Adipocyte (in vitro differentiated cells): ENCODE results near the gene OPHN1.

Experiments
- DNase-seq: peaks from one replicate; pipeline ENCODE4 v3.0.0-alpha.2; 2015; ENCODE audit warnings: low read depth
- H3K27me3 ChIP-seq: replicated peaks from 2 replicates; pipeline ENCODE4 v1.7.0; 2013; ENCODE audit warnings: mild to moderate bottlenecking, low read length, moderate library complexity; ENCODE audit not compliant: control insufficient read depth, insufficient read depth
- H3K36me3 ChIP-seq: 2 replicates; pipeline ENCODE4 v1.7.0; 2013; ENCODE audit warnings: low read length, mild to moderate bottlenecking, moderate library complexity; ENCODE audit not compliant: control insufficient read depth, insufficient read depth, severe bottlenecking
- H3K4me1 ChIP-seq: 2 replicates; pipeline ENCODE4 v1.7.0; 2013; ENCODE audit warnings: mild to moderate bottlenecking, low read length, moderate library complexity; ENCODE audit not compliant: control insufficient read depth, insufficient read depth
- H3K4me3 ChIP-seq: 2 replicates; pipeline ENCODE4 v1.7.0; 2013; ENCODE audit warnings: mild to moderate bottlenecking, low read length, moderate library complexity
- H3K9ac ChIP-seq: 2 replicates; pipeline ENCODE4 v1.7.0; 2013; ENCODE audit warnings: mild to moderate bottlenecking, low read length, moderate library complexity
- H3K9me3 ChIP-seq: 2 replicates; pipeline ENCODE4 v1.7.0; 2013; ENCODE audit warnings: mild to moderate bottlenecking, low read length, moderate library complexity; ENCODE audit not compliant: control insufficient read depth

Gene OPHN1

GRCh38 chrX:68433155-68433980 lies at the start of gene OPHN1:
TSS of gene OPHN1 (minus strand) at chrX:68433495. CDS start at chrX:68433020, 475 bp downstream.
- DNase-seq, result peak; percentile 80
- Histone ChIP-seq H3K9ac (peak within 1 kb of the TSS; percentile 88), H3K36me3 (no peaks in the 10 kb centered on the region), H3K9me3 (no peaks in the 10 kb centered on the region), H3K4me3 (peak within 1 kb of the TSS; percentile 86), H3K27me3 (peaks cover 3% of the 10 kb centered on the region), H3K4me1 (no peaks in the 10 kb centered on the region)

DNA sequence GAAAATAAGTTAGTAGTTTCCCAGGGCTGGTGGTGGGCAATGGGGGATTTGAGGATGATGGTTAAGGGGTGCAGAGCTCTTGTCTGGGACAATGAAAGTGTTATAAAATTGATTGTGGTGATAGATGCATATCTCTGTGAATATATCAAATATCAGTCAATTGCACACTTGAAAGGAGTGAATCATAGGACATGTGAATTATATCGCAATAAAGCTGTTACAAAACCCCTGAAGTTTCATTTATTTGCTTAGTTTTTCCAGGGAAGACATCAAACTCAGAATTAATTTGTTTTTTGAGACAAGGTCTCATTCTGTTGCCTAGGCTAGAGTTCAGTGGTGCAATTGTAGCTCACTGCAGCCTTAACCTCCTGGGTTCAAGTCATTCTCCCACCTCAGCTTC lies 47.7 kb upstream of the OPHN1 start:
- Histone ChIP-seq H3K4me3 (peak overlapping the region; percentile 39), H3K36me3 (no peaks in the 10 kb centered on the region), H3K27me3 (peaks cover 3% of the 10 kb centered on the region), H3K4me1 (peaks cover 10% of the 10 kb centered on the region), H3K9me3 (no peaks in the 10 kb centered on the region), H3K9ac (no peak overlapping the region)
- DNase-seq, result no peak

GRCh38 chrX:68464796-68465195 lies 31.5 kb upstream of the OPHN1 start:
- Histone ChIP-seq H3K4me1 (no peaks in the 10 kb centered on the region), H3K27me3 (no peaks in the 10 kb centered on the region), H3K4me3 (no peak overlapping the region), H3K9ac (no peak overlapping the region), H3K36me3 (no peaks in the 10 kb centered on the region), H3K9me3 (peaks cover under 1% of the 10 kb centered on the region)
- no peak for DNase-seq

DNA sequence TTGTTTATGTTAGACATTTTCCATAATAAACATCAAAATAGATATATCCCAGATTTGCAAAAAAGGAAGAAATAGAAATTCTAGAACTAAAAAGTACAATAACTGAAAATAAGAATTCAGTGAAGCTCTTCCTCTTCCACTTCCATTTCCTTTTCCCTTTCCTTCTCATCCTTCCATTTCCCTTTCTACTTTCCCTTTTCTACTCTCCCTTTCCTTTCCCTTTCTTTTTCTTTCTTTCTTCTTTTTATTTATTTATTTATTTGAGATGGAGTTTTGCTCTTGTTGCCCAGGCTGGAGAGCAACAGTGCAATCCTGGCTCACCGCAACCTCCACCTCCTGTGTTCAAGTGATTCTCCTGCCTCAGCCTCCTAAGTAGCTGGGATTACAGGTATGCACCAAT lies 30.6 kb upstream of the OPHN1 start:
- no peaks in the 10 kb centered on the region for H3K4me1 ChIP-seq
- H3K36me3 ChIP-seq, result no peaks in the 10 kb centered on the region
- DNase-seq, result no peak
- no peaks in the 10 kb centered on the region for H3K27me3 ChIP-seq
- H3K9ac ChIP-seq, result no peak overlapping the region
- H3K4me3 ChIP-seq, result no peak overlapping the region
- H3K9me3 ChIP-seq, result no peaks in the 10 kb centered on the region

DNA sequence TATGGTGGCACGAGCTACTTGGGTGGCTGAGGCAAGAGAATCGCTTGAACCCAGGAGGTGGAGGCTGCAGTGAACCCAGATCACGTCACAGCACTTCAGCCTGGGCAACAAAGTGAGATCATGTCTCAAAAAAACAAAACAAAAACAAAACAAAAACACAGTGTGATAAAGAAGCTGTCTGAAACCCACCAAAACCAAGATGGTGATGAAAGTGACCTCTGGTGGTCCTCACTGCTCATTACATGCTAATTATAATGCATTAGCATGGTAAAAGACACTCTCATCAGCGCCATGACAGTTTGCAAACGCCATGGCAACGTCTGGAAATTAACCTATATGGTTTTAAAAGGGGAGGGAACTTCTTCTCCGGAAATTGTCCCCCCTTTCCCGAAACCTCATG lies 29.4 kb upstream of the OPHN1 start:
- peak; percentile 62 for DNase-seq
- no peaks in the 10 kb centered on the region for H3K36me3 ChIP-seq
- no peaks in the 10 kb centered on the region for H3K9me3 ChIP-seq
- no peaks in the 10 kb centered on the region for H3K27me3 ChIP-seq
- H3K4me3 ChIP-seq, result no peak overlapping the region
- no peaks in the 10 kb centered on the region for H3K4me1 ChIP-seq
- no peak overlapping the region for H3K9ac ChIP-seq

DNA sequence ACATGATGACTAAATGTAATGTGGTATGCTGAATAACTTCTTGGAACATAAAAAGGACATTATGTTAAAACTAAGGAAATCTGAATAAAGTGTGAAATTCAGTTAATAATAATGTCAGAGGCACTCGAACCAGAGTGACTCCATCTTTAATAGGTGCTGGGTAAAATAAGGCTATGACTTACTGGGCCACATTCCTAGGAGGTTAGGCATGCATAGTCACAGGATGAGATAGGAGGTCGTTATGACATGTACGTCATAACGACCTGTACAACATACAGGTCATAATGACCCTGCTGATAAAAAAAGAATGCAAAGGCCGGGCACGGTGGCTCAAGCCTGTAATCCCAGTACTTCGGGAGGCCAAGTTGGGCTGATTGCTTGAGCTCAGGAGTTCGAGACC lies 28.9 kb upstream of the OPHN1 start:
- H3K36me3 ChIP-seq, result no peaks in the 10 kb centered on the region
- no peak overlapping the region for H3K9ac ChIP-seq
- no peak for DNase-seq
- H3K27me3 ChIP-seq, result no peaks in the 10 kb centered on the region
- H3K4me3 ChIP-seq, result no peak overlapping the region
- H3K4me1 ChIP-seq, result no peaks in the 10 kb centered on the region
- no peaks in the 10 kb centered on the region for H3K9me3 ChIP-seq

GRCh38 chrX:68461576-68461975 lies 28.3 kb upstream of the OPHN1 start:
- no peaks in the 10 kb centered on the region for H3K9me3 ChIP-seq
- H3K4me1 ChIP-seq, result no peaks in the 10 kb centered on the region
- no peak overlapping the region for H3K4me3 ChIP-seq

DNA sequence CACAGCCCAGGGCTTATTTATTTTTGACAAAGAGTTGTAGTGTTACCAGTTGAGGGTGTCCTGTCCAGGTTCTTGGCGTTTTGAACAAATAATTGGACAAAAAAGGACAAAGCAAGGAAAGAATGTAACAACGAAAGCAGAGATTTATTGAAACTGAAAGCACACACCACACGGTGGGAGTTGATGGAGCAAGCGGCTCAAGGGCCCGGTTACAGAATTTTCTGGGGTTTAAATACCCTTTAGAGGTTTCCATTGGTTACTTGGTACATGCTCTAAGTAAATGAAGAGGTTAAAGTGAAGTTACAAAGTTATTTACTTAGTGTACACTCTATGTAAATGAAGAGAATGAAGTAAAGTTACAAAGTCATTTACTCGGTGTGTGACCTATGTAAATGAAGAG lies 27.8 kb upstream of the OPHN1 start:
- no peaks in the 10 kb centered on the region for H3K4me1 ChIP-seq
- no peaks in the 10 kb centered on the region for H3K36me3 ChIP-seq
- no peaks in the 10 kb centered on the region for H3K27me3 ChIP-seq
- no peak overlapping the region for H3K9ac ChIP-seq
- no peaks in the 10 kb centered on the region for H3K9me3 ChIP-seq
- no peak for DNase-seq
- H3K4me3 ChIP-seq, result no peak overlapping the region

More at GRCh38 chrX:68461576-68461975, 28.3 kb upstream of the OPHN1 start:
- Histone ChIP-seq H3K36me3 (no peaks in the 10 kb centered on the region), H3K27me3 (no peaks in the 10 kb centered on the region), H3K9ac (no peak overlapping the region)
- DNase-seq, result no peak

DNA sequence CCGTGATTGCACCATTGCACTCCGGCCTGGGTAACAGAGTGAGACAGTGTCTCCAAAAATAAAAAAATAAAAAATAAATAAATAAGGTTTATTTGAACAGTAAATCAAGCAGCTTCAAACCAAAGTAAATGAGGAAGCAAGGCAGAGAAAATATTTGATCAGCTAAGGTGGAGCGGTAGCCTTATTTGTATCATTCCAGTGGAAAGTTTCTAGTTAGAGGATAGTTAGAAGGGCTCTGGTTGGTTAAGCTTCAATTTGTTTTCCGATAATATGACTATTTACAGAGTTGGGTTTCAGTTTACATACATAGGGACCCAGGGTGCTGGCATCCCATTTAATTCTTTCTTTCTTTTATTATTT lies 21.8 kb upstream of the OPHN1 start:
- Histone ChIP-seq H3K36me3 (no peaks in the 10 kb centered on the region), H3K9me3 (no peaks in the 10 kb centered on the region), H3K9ac (no peak overlapping the region), H3K27me3 (no peaks in the 10 kb centered on the region), H3K4me1 (no peaks in the 10 kb centered on the region), H3K4me3 (no peak overlapping the region)
- no peak for DNase-seq

- Histone ChIP-seq H3K27me3 (no peaks in the 10 kb centered on the region), H3K9ac (no peak overlapping the region), H3K9me3 (no peaks in the 10 kb centered on the region), H3K4me1 (no peaks in the 10 kb centered on the region), H3K36me3 (no peaks in the 10 kb centered on the region), H3K4me3 (no peak overlapping the region)
- no peak for DNase-seq
Observed at GRCh38 chrX:68454476-68455150, 21.3 kb upstream of the OPHN1 start.

DNA sequence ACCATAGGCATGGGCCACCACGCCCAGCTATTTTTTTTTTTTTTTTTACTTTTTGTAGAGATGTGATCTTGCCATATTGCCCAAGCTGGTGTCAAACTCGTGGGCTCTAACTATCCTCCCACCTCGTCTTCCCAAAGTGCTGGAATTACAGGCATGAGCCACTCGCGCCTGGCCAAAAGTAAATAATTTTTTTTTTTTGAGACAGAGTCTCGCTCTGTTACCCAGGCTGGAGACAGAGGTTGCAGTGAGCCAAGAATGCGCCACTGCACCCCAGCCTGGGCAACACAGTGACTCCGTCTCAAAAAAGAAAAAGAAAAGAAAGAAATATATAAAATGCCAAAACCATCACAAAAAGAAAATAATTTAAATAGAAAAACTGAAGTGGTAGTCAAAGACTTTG lies 18.4 kb upstream of the OPHN1 start:
- Histone ChIP-seq H3K27me3 (no peaks in the 10 kb centered on the region), H3K9me3 (no peaks in the 10 kb centered on the region), H3K36me3 (no peaks in the 10 kb centered on the region), H3K9ac (no peak overlapping the region), H3K4me1 (no peaks in the 10 kb centered on the region), H3K4me3 (no peak overlapping the region)
- DNase-seq, result no peak
